PC-3 (cell line): ENCODE results near the gene CTNNA3.

ENCODE experiments used
- CTCF ChIP-seq: fragments of 300-600 bp; sonication (generic); conservative IDR thresholded peaks from 2 replicates; pipeline ENCODE4 v1.5.1; 2017; ENCODE audit warnings: antibody characterized with exemption, low read depth, mild to moderate bottlenecking, low read length
- EZH2 ChIP-seq: fragments of 300-600 bp; sonication (generic); IDR thresholded peaks from one replicate; pipeline ENCODE4 v1.6.1; 2017; ENCODE audit warnings: antibody characterized with exemption, mild to moderate bottlenecking, low read length; ENCODE audit not compliant: unreplicated experiment

GRCh38 chr10:65900271-65900670 is 1795.7 kb downstream of the CTNNA3 start:
- TF ChIP-seq CTCF (no peak), EZH2 (no peak)
